Jurkat, Clone E6-1 (cell line): ENCODE results near the gene RPL39L.

ENCODE experiments used
- DNase-seq: peaks from one replicate; pipeline ENCODE4 v3.0.0-alpha.2; 2011; ENCODE audit warnings: low read depth, low spot score
- H3K4me3 ChIP-seq: 2 replicates; pipeline ENCODE4 v1.5.1; 2011; ENCODE audit warnings: mild to moderate bottlenecking, low read length, control low read depth, moderate library complexity

RPL39L gene

DNA sequence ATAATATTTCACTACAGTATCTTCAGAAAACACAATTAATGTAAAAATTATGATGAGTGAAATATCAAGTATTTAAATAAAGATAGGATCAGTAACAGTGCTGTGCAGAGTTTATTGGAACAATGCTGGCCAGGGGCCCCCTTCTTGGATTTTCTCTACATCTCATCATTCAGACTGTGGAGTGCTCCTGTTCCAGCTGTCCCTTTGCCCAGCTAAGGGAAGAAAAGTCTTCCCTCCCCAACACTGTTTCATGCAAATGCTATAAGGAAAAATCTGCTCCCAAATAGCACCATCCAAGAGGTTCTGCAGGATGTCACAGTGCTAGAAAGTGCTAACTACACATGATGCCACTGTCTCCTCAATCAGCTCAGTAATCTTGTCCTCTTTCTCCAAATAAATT is 64.5 kb downstream of the RPL39L start:
- no peak for DNase-seq
- no peak overlapping the region for H3K4me3 ChIP-seq

DNA sequence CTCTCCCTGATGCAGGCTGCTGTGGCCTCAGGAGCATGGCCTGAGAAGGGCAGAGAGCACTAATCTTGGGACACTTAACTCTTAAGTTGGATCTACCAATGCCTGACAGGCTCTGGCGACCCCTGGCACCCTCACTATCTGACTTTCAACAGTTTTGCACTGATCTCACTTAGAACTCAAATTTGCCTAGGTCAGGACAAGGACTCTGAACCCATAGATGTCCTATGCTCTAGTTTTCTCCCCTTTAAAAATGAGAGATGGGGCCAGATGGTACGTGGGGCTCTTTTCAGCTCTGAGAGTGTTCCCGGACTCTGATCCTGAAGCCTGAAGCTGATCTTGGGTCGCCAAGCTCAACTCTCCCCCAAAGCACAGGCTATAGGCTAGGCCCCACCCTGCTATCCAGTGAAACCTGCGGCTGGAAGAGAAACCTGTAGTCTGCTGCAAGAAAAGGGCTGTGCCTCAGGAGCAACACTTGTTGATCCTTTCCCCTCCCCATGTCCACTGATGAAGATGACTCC is 65.7 kb downstream of the RPL39L start:
- DNase-seq = no peak
- no peak overlapping the region for H3K4me3 ChIP-seq

DNA sequence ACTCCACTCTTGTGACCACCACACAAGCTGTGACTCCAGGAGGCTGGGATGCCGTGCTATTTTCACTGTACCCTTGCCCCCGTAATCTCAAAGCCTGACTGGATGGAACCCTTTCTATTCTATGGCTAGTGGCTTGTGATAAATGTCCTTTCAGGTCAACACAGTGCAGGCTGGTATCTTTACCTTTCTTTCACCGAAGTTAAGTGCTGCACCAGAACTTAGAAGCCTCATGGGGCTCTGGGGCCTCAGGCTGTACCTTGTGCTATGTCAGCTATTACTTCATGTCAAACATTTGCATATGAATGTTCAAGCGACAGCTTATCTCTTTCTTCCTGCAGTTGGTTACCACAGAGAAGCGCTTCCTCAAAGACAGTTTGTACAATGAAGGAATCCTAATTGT is 66.8 kb downstream of the RPL39L start:
- peak; percentile 65 for DNase-seq
- H3K4me3 ChIP-seq = no peak overlapping the region

DNA sequence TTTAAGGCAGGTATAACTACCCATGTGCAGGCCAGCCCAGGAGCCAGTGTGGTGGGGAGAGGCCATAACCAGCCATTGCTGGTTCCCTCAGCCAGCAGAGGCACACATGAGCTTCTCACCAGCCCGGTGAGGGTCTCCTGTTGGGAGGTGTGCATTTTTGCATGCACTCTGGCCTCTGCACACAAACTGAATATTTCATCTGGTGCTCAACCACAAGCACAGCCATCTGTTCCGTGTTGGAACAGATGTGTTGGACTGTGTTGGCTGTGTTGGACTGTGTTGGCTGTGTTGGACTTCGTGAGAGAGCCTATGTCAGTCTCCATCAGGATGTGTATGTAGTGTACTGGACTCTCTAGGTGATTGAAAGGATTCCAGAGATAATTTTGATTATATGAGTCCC is 67.2 kb downstream of the RPL39L start:
- peak; percentile 39 for DNase-seq
- H3K4me3 ChIP-seq = no peak overlapping the region
